Measurements from ENCODE around the gene RNF11.

Gene RNF11, protein sequence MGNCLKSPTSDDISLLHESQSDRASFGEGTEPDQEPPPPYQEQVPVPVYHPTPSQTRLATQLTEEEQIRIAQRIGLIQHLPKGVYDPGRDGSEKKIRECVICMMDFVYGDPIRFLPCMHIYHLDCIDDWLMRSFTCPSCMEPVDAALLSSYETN

DNA sequence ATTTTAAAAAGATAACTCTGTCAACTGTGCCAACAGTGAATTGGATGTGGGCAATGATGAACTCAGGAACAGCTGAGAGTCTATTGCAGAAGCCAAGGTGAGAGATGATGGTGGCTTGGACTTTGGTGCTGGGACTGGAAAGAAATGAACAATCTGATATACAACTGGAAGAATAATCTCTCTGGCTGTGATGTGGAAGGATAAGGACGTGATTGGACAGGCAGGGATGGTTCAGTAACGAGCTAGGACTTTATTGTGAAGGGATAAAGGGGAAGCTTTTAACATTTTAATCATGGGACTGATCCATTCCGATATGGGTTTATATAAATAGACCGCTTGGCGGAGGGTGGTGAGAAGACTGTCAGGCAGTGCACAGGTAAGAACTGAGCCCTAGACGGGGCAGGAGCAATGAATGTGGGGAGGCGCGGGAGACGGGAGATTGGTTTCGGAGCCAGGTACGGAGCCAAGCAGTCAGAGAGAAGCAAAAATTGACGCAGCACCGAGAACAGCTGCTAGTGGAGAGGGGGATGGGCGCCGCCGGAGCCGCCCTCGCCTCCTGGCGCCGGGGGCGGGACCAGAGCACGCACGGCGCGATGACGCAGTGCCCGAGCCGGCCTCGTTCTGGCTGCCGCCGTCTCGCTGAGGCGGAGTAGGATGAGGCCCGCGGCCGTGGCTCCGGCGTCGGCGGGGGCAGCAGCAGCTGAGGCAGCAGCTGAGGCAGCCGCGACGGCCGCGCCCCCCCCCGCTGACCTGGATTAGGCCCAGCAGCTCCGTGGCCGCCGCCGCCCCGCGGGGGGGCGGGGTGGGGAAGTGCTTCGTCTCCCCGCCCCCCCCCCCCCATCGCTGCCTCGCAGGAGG lies at the start of gene RNF11:
Gene RNF11 (plus strand): TSS at position 601 of the 858 bp plus-strand sequence. CDS start 484 bp downstream, outside the sequence.
- H3K4me3 ChIP-seq (ENCODE audit: low read depth, low read length), result peak within 1 kb of the TSS; percentile 98
- TF ChIP-seq, protein P1, sequence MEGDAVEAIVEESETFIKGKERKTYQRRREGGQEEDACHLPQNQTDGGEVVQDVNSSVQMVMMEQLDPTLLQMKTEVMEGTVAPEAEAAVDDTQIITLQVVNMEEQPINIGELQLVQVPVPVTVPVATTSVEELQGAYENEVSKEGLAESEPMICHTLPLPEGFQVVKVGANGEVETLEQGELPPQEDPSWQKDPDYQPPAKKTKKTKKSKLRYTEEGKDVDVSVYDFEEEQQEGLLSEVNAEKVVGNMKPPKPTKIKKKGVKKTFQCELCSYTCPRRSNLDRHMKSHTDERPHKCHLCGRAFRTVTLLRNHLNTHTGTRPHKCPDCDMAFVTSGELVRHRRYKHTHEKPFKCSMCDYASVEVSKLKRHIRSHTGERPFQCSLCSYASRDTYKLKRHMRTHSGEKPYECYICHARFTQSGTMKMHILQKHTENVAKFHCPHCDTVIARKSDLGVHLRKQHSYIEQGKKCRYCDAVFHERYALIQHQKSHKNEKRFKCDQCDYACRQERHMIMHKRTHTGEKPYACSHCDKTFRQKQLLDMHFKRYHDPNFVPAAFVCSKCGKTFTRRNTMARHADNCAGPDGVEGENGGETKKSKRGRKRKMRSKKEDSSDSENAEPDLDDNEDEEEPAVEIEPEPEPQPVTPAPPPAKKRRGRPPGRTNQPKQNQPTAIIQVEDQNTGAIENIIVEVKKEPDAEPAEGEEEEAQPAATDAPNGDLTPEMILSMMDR (IDR thresholded peaks at IDR 0.05; ENCODE audit: low read depth, low read length, missing control alignments), result no peak
- in situ Hi-C loops (cut with HindIII; ENCODE audit: low sequenced_read_pairs), result no loop called here
- peak; percentile 69 for DNase-seq (ENCODE audit: low read depth)

DNA sequence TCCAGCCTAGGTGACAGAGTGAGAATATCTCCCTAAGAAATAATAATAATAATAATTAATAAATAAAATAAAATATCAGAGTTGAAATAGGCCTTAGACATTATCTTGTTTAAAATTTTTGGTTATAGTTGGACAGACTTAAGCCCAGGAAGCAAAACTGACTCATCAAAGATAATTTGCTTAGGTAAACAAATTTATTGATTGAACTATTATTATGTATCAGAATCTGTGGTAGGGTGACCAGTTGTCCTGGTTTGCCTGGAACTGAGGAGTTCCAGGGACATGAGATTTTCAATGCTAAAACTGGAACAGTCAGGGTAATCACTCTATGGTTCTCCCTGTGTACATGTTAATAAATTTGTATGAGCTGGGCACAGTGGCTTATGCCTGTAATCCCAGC lies 47.8 kb upstream of the RNF11 start:
- in situ Hi-C loops (cut with HindIII; ENCODE audit: low sequenced_read_pairs), result no loop called here
- TF ChIP-seq, protein P1 (IDR thresholded peaks at IDR 0.05; ENCODE audit: low read depth, low read length, missing control alignments), result no peak
- no peak overlapping the region for H3K4me3 ChIP-seq (ENCODE audit: low read depth, low read length)

DNA sequence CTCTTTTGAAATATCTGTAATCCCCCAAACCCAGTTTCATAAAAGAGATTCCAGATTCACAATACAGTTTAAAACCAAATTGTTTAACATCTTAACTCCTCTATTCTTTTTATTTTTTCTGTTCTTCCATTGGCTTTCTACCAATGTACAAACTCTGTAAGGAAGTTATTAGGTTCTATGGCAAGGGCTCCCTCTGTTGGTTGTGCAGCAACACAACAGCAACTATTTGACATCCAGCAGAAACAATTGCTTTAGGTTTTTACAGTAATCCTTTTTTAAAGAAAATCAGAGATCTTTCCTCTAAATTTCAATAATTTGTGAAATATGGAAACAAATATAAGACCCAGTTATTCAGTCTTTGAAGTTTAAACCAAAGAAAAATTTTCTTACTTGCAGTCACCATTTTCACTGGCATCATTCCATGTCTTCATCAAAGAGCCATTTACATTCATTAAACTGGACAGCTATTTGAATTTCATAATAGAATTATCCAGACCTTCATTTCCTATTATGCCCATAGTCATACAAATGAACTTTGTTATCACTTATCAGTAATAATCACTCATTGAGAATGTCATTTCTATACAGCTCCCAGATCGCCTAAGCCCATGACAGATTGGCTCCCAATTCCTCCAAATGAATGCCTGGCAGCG lies 46.5 kb upstream of the RNF11 start:
- peak; percentile 63 for DNase-seq (ENCODE audit: low read depth)
- H3K4me3 ChIP-seq (ENCODE audit: low read depth, low read length), result no peak overlapping the region
- in situ Hi-C loops (cut with HindIII; ENCODE audit: low sequenced_read_pairs), result no loop called here
- TF ChIP-seq, protein P1 (IDR thresholded peaks at IDR 0.05; ENCODE audit: low read depth, low read length, missing control alignments), result peak; percentile 89

More for the DNA sequence above, 47.8 kb upstream of the RNF11 start:
- DNase-seq (ENCODE audit: low read depth), result no peak

DNA sequence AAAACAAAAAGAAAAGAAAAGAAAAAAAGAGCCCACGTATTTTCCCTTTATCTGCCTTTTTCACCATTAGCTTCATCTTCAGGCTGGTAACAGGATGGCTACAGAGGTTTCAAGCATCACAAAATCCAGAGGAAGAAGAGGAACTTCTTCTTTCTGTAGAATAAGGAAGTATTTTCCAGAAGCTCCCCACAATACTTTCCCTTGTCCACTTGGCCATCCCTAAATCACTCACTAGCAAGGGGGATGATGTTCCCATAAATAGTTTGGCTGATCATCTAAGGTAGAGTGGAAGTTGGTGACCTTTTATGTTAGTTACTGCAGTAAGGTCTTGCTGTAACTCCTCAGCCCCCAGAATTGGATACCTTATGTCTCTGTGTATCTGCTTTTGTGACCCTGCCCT lies 45.1 kb upstream of the RNF11 start:
- DNase-seq (ENCODE audit: low read depth), result no peak
- in situ Hi-C loops (cut with HindIII; ENCODE audit: low sequenced_read_pairs), result no loop called here
- H3K4me3 ChIP-seq (ENCODE audit: low read depth, low read length), result no peak overlapping the region
- TF ChIP-seq, protein P1 (IDR thresholded peaks at IDR 0.05; ENCODE audit: low read depth, low read length, missing control alignments), result no peak

DNA sequence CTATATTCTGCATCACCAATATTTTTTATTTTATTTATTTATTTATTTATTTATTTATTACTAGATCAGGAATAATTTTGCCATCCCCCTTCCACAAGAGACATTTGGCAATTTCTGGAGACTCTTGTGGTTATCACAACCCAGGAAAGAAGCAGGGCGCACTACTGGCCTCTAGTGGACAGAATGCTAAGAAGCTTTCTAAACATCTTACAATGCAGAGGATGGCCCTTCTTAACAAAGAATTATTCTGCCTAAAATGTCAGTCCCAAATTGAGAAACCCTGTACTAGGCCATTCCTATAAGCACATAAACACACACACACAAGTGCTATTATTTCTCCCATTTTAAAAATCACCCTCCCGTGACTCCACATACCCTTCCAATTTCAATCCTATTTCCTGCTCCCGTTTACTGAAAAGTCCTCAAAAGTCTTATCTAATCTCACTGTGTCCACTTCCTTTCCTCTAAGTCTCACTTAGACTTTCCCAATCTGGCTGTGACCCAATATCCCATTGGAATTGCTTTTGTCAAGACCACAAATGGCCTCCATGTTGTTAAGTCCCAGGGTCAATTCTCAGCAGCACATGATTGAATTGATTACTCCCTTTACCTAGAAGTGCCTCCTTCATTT lies 43.7 kb upstream of the RNF11 start:
- peak; percentile 80 for DNase-seq (ENCODE audit: low read depth)
- in situ Hi-C loops (cut with HindIII; ENCODE audit: low sequenced_read_pairs), result no loop called here
- TF ChIP-seq, protein P1 (IDR thresholded peaks at IDR 0.05; ENCODE audit: low read depth, low read length, missing control alignments), result peak; percentile 88

DNA sequence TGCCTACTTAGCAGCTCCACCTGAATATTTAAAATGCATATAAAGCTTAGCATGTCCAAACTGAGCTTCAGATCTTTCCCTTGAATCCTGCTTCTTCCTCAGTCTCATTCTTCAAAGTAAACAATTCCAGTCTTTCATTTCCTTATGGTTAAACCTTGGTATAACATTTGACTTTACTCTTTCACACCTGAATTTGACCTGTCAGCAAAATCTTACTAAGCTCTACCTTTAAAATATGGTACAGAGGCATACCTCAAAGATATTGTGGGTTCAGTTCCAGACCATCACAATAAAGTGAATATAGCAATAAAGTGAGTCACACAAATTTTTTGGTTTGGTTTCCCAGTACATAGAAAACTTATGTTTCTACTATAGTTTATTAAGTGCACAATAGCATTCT lies 42.5 kb upstream of the RNF11 start:
- no peak overlapping the region for H3K4me3 ChIP-seq (ENCODE audit: low read depth, low read length)
- in situ Hi-C loops (cut with HindIII; ENCODE audit: low sequenced_read_pairs), result no loop called here
- no peak for DNase-seq (ENCODE audit: low read depth)
- TF ChIP-seq, protein P1 (IDR thresholded peaks at IDR 0.05; ENCODE audit: low read depth, low read length, missing control alignments), result no peak

More for the DNA sequence above, 43.7 kb upstream of the RNF11 start:
- no peak overlapping the region for H3K4me3 ChIP-seq (ENCODE audit: low read depth, low read length)
